DMS53 (cell line): ENCODE data around the gene CFAP100.

Experiments
- DNase-seq: peaks from one replicate; lab custom pipeline; 2025; lab: John Stamatoyannopoulos, UW

Gene CFAP100

GRCh38 chr3:126376444-126376843 lies 18.3 kb upstream of the CFAP100 start:
- no peak for DNase-seq

GRCh38 chr3:126377211-126377610 lies 17.5 kb upstream of the CFAP100 start:
- no peak for DNase-seq

GRCh38 chr3:126378341-126378751 lies 16.4 kb upstream of the CFAP100 start:
- DNase-seq = no peak

GRCh38 chr3:126380011-126380768 lies 14.5 kb upstream of the CFAP100 start:
- DNase-seq = no peak

GRCh38 chr3:126381966-126382365 lies 12.7 kb upstream of the CFAP100 start:
- DNase-seq = no peak

- DNase-seq = peak; percentile 96
These were observed 5.5 kb upstream of the CFAP100 start for GRCh38 chr3:126389112-126389793.

- no peak for DNase-seq
These were observed 4.9 kb upstream of the CFAP100 start for GRCh38 chr3:126389794-126390146.

- DNase-seq = no peak
These were observed 4.5 kb upstream of the CFAP100 start for GRCh38 chr3:126390201-126390600.

- DNase-seq = no peak
These were observed 4.0 kb upstream of the CFAP100 start for GRCh38 chr3:126390751-126391150.

- no peak for DNase-seq
These were observed 3.1 kb upstream of the CFAP100 start for GRCh38 chr3:126391631-126392030.

- DNase-seq = no peak
These were observed 2.5 kb upstream of the CFAP100 start for GRCh38 chr3:126392246-126392645.

- no peak for DNase-seq
These were observed 1.1 kb upstream of the CFAP100 start for GRCh38 chr3:126393563-126393962.

- no peak for DNase-seq
These were observed 240 bp downstream of the CFAP100 start for GRCh38 chr3:126394977-126395321.

- DNase-seq = no peak
These were observed 1.3 kb downstream of the CFAP100 start for GRCh38 chr3:126395846-126396513.

- DNase-seq = no peak
These were observed 1.8 kb downstream of the CFAP100 start for GRCh38 chr3:126396536-126396935.

GRCh38 chr3:126397610-126398422 lies 3.1 kb downstream of the CFAP100 start:
- DNase-seq = no peak

GRCh38 chr3:126398423-126399350 lies 4.0 kb downstream of the CFAP100 start:
- no peak for DNase-seq

GRCh38 chr3:126399351-126399735 lies 4.6 kb downstream of the CFAP100 start:
- peak; percentile 55 for DNase-seq

- DNase-seq = no peak
These were observed 5.0 kb downstream of the CFAP100 start for GRCh38 chr3:126399756-126400155.

- no peak for DNase-seq
These were observed 7.0 kb downstream of the CFAP100 start for GRCh38 chr3:126401611-126402160.

- no peak for DNase-seq
These were observed 7.5 kb downstream of the CFAP100 start for GRCh38 chr3:126402178-126402577.
